HG03060 (cell line): Measurements from ENCODE around the gene CACNA2D4.

Source experiments
- ATAC-seq: cut with Tn5 transposase; IDR thresholded peaks from one replicate; pipeline ENCODE4 v1.9.1; 2021; ENCODE audit warnings: low read depth, moderate number of reproducible peaks; ENCODE audit not compliant: unreplicated experiment

The CACNA2D4 gene

GRCh38 chr12:1875608-1876007 lies 42.8 kb downstream of the CACNA2D4 start:
- ATAC-seq: no peak

GRCh38 chr12:1873531-1874510 lies 44.6 kb downstream of the CACNA2D4 start:
- no peak for ATAC-seq

GRCh38 chr12:1872448-1872847 lies 46.0 kb downstream of the CACNA2D4 start:
- ATAC-seq: no peak

GRCh38 chr12:1872001-1872400 lies 46.5 kb downstream of the CACNA2D4 start:
- no peak for ATAC-seq

GRCh38 chr12:1870998-1871917 lies 47.2 kb downstream of the CACNA2D4 start:
- no peak for ATAC-seq

- no peak for ATAC-seq
These were observed 48.4 kb downstream of the CACNA2D4 start for GRCh38 chr12:1870086-1870485.

GRCh38 chr12:1869145-1869544 lies 49.3 kb downstream of the CACNA2D4 start:
- no peak for ATAC-seq

- ATAC-seq: no peak
These were observed 53.1 kb downstream of the CACNA2D4 start for GRCh38 chr12:1865284-1865866.

- no peak for ATAC-seq
These were observed 53.6 kb downstream of the CACNA2D4 start for GRCh38 chr12:1864867-1865266.

- no peak for ATAC-seq
These were observed 54.0 kb downstream of the CACNA2D4 start for GRCh38 chr12:1864456-1864855.

GRCh38 chr12:1863823-1864222 lies 54.6 kb downstream of the CACNA2D4 start:
- no peak for ATAC-seq

- ATAC-seq: no peak
These were observed 55.5 kb downstream of the CACNA2D4 start for GRCh38 chr12:1862973-1863372.

GRCh38 chr12:1859643-1860042 lies 58.8 kb downstream of the CACNA2D4 start:
- ATAC-seq: no peak

GRCh38 chr12:1858456-1858855 lies 60.0 kb downstream of the CACNA2D4 start:
- ATAC-seq: no peak

GRCh38 chr12:1857821-1858220 lies 60.6 kb downstream of the CACNA2D4 start:
- ATAC-seq: no peak

- ATAC-seq: no peak
These were observed 61.4 kb downstream of the CACNA2D4 start for GRCh38 chr12:1857086-1857485.

GRCh38 chr12:1855241-1855640 lies 63.2 kb downstream of the CACNA2D4 start:
- no peak for ATAC-seq

- ATAC-seq: no peak
These were observed 64.7 kb downstream of the CACNA2D4 start for GRCh38 chr12:1853716-1854115.

GRCh38 chr12:1852076-1852475 lies 66.4 kb downstream of the CACNA2D4 start:
- ATAC-seq: no peak

GRCh38 chr12:1851151-1851701 lies 67.2 kb downstream of the CACNA2D4 start:
- no peak for ATAC-seq
